ENCODE measurements around the gene CSMD2. TPM values are rescaled to one million over a fixed set of nuclear protein-coding genes. Genes with fewer than 3 reads are reported as not detected.

The CSMD2 gene
- total and polyA plus RNA-seq, 2 experiments from 2014 or later = 5.3 to 16.6 TPM

- TF ChIP-seq REST (IDR thresholded peaks at IDR 0.05; ENCODE audit: unreplicated experiment) = peak; percentile 74
- TF ChIP-seq ZNF331 (CRISPR knock-in tag; IDR thresholded peaks at IDR 0.05; ENCODE audit: low read depth) = no peak
Measured at GRCh38 chr1:34034036-34034435, 131.0 kb downstream of the CSMD2 start (continued).

DNA sequence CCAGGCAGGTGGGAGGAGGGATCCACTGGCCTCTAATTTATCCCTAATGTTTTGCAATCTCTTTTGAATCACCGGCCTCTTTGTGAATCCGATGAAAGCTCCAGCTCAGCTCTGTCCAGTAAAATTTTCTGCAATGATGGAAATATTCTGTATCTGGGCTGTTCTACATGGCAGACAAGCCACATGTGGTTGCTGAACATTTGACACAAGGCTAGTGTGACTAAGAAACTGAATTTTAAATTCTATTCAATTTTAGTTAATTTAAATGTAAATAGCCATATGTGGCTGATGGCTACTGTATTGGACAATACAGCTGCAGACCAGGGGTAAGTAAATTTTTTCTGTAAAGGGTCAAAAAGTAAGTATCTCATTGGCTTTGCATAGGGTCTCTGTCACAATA is 135.1 kb downstream of the CSMD2 start:
- no peaks in the 10 kb centered on the region; the same call in 2 of the 3 replicates for H3K36me3 Mint-ChIP-seq (ENCODE audit: low read depth)
- H3K27ac ChIP-seq (ENCODE audit: low read depth) = no peak overlapping the region
- H3F3A ChIP-seq (replicated peaks; ENCODE audit: low read depth) = no peaks in the 10 kb centered on the region
- H3K9me2 ChIP-seq (ENCODE audit: insufficient read depth) = no peaks in the 10 kb centered on the region
- H4K20me1 ChIP-seq (replicated peaks; ENCODE audit: insufficient read depth) = peaks cover 14% of the 10 kb centered on the region; the same call in 1 of the 2 replicates
- no peaks in the 10 kb centered on the region for H3K27me3 ChIP-seq (ENCODE audit: insufficient read depth)
- no peaks in the 10 kb centered on the region for H3K36me3 ChIP-seq (ENCODE audit: insufficient read depth)
- no peaks in the 10 kb centered on the region for H3K9me3 Mint-ChIP-seq
- no peaks in the 10 kb centered on the region for H3K4me1 ChIP-seq (ENCODE audit: insufficient read depth)
- H3K27ac Mint-ChIP-seq = no peak overlapping the region
- H3K4me3 Mint-ChIP-seq = no peak overlapping the region
- TF ChIP-seq, protein P1, sequence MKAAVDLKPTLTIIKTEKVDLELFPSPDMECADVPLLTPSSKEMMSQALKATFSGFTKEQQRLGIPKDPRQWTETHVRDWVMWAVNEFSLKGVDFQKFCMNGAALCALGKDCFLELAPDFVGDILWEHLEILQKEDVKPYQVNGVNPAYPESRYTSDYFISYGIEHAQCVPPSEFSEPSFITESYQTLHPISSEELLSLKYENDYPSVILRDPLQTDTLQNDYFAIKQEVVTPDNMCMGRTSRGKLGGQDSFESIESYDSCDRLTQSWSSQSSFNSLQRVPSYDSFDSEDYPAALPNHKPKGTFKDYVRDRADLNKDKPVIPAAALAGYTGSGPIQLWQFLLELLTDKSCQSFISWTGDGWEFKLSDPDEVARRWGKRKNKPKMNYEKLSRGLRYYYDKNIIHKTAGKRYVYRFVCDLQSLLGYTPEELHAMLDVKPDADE (IDR thresholded peaks at IDR 0.05) = no peak
- no peak for TF ChIP-seq EZH2phosphoT487 (IDR thresholded peaks at IDR 0.05; ENCODE audit: unreplicated experiment)
- TF ChIP-seq POLR2AphosphoS5 (IDR thresholded peaks at IDR 0.05; ENCODE audit: low read depth) = no peak
- no peak for TF ChIP-seq NANOG (IDR thresholded peaks at IDR 0.05; ENCODE audit: borderline replicate concordance)
- no peak for TF ChIP-seq CREB1 (CRISPR knock-in tag; IDR thresholded peaks at IDR 0.05; ENCODE audit: low read depth)
- H3K4me1 Mint-ChIP-seq = peaks cover 4% of the 10 kb centered on the region; the same call in 2 of the 3 replicates
- ATAC-seq = no peak
- H3K79me2 ChIP-seq (replicated peaks; ENCODE audit: insufficient read depth) = peaks cover 16% of the 10 kb centered on the region
- H3K4me3 ChIP-seq = no peak overlapping the region
- DNase-seq (ENCODE audit: low spot score) = no peak
- H2AFZ ChIP-seq = no peak overlapping the region
- H3K4me2 ChIP-seq = no peak overlapping the region
- peaks cover 5% of the 10 kb centered on the region for H3K27me3 Mint-ChIP-seq (ENCODE audit: insufficient read depth, low read depth, poor library complexity)

GRCh38 chr1:34029515-34029914 is 135.5 kb downstream of the CSMD2 start:
- Histone ChIP-seq H3K9me2 (ENCODE audit: insufficient read depth) (no peaks in the 10 kb centered on the region), H3K27me3 (ENCODE audit: insufficient read depth) (no peaks in the 10 kb centered on the region), H4K20me1 (replicated peaks; ENCODE audit: insufficient read depth) (peaks cover 13% of the 10 kb centered on the region; the same call in 1 of the 2 replicates), H3F3A (replicated peaks; ENCODE audit: low read depth) (no peaks in the 10 kb centered on the region), H3K4me1 (ENCODE audit: insufficient read depth) (no peaks in the 10 kb centered on the region), H3K79me2 (replicated peaks; ENCODE audit: insufficient read depth) (peaks cover 12% of the 10 kb centered on the region; the same call in 1 of the 2 replicates), H3K36me3 (ENCODE audit: insufficient read depth) (no peaks in the 10 kb centered on the region), H3K27ac (ENCODE audit: low read depth) (no peak overlapping the region), H2AFZ (no peak overlapping the region), H3K4me3 (no peak overlapping the region), H3K4me2 (no peak overlapping the region)
- Mint-ChIP-seq H3K27me3 (ENCODE audit: insufficient read depth, low read depth, poor library complexity) (peaks cover 5% of the 10 kb centered on the region), H3K4me1 (peaks cover 4% of the 10 kb centered on the region; the same call in 2 of the 3 replicates), H3K27ac (no peak overlapping the region), H3K36me3 (ENCODE audit: low read depth) (no peaks in the 10 kb centered on the region; the same call in 2 of the 3 replicates), H3K4me3 (no peak overlapping the region), H3K9me3 (no peaks in the 10 kb centered on the region)
- ATAC-seq = no peak
- DNase-seq (ENCODE audit: low spot score) = no peak
- TF ChIP-seq NANOG (IDR thresholded peaks at IDR 0.05; ENCODE audit: borderline replicate concordance) = no peak
- TF ChIP-seq, protein P2, sequence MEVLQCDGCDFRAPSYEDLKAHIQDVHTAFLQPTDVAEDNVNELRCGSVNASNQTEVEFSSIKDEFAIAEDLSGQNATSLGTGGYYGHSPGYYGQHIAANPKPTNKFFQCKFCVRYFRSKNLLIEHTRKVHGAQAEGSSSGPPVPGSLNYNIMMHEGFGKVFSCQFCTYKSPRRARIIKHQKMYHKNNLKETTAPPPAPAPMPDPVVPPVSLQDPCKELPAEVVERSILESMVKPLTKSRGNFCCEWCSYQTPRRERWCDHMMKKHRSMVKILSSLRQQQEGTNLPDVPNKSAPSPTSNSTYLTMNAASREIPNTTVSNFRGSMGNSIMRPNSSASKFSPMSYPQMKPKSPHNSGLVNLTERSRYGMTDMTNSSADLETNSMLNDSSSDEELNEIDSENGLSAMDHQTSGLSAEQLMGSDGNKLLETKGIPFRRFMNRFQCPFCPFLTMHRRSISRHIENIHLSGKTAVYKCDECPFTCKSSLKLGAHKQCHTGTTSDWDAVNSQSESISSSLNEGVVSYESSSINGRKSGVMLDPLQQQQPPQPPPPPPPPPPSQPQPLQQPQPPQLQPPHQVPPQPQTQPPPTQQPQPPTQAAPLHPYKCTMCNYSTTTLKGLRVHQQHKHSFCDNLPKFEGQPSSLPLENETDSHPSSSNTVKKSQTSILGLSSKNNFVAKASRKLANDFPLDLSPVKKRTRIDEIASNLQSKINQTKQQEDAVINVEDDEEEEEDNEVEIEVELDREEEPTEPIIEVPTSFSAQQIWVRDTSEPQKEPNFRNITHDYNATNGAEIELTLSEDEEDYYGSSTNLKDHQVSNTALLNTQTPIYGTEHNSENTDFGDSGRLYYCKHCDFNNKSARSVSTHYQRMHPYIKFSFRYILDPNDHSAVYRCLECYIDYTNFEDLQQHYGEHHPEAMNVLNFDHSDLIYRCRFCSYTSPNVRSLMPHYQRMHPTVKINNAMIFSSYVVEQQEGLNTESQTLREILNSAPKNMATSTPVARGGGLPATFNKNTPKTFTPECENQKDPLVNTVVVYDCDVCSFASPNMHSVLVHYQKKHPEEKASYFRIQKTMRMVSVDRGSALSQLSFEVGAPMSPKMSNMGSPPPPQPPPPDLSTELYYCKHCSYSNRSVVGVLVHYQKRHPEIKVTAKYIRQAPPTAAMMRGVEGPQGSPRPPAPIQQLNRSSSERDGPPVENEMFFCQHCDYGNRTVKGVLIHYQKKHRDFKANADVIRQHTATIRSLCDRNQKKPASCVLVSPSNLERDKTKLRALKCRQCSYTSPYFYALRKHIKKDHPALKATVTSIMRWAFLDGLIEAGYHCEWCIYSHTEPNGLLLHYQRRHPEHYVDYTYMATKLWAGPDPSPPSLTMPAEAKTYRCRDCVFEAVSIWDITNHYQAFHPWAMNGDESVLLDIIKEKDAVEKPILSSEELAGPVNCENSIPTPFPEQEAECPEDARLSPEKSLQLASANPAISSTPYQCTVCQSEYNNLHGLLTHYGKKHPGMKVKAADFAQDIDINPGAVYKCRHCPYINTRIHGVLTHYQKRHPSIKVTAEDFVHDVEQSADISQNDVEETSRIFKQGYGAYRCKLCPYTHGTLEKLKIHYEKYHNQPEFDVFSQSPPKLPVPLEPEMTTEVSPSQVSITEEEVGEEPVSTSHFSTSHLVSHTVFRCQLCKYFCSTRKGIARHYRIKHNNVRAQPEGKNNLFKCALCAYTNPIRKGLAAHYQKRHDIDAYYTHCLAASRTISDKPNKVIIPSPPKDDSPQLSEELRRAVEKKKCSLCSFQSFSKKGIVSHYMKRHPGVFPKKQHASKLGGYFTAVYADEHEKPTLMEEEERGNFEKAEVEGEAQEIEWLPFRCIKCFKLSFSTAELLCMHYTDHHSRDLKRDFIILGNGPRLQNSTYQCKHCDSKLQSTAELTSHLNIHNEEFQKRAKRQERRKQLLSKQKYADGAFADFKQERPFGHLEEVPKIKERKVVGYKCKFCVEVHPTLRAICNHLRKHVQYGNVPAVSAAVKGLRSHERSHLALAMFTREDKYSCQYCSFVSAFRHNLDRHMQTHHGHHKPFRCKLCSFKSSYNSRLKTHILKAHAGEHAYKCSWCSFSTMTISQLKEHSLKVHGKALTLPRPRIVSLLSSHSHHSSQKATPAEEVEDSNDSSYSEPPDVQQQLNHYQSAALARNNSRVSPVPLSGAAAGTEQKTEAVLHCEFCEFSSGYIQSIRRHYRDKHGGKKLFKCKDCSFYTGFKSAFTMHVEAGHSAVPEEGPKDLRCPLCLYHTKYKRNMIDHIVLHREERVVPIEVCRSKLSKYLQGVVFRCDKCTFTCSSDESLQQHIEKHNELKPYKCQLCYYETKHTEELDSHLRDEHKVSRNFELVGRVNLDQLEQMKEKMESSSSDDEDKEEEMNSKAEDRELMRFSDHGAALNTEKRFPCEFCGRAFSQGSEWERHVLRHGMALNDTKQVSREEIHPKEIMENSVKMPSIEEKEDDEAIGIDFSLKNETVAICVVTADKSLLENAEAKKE (CRISPR knock-in tag; IDR thresholded peaks at IDR 0.05) = no peak
- no peak for TF ChIP-seq EZH2 (IDR thresholded peaks at IDR 0.05; ENCODE audit: low read depth, unreplicated experiment)
